ENCODE measurements around the gene PMPCB. TPM values are rescaled to one million over a fixed set of nuclear protein-coding genes. Genes with fewer than 3 reads are reported as not detected.

The PMPCB gene, protein sequence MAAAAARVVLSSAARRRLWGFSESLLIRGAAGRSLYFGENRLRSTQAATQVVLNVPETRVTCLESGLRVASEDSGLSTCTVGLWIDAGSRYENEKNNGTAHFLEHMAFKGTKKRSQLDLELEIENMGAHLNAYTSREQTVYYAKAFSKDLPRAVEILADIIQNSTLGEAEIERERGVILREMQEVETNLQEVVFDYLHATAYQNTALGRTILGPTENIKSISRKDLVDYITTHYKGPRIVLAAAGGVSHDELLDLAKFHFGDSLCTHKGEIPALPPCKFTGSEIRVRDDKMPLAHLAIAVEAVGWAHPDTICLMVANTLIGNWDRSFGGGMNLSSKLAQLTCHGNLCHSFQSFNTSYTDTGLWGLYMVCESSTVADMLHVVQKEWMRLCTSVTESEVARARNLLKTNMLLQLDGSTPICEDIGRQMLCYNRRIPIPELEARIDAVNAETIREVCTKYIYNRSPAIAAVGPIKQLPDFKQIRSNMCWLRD
- total RNA-seq, result 10 to 100 TPM; 50.4 to 70.1 (median 60.9) TPM

DNA sequence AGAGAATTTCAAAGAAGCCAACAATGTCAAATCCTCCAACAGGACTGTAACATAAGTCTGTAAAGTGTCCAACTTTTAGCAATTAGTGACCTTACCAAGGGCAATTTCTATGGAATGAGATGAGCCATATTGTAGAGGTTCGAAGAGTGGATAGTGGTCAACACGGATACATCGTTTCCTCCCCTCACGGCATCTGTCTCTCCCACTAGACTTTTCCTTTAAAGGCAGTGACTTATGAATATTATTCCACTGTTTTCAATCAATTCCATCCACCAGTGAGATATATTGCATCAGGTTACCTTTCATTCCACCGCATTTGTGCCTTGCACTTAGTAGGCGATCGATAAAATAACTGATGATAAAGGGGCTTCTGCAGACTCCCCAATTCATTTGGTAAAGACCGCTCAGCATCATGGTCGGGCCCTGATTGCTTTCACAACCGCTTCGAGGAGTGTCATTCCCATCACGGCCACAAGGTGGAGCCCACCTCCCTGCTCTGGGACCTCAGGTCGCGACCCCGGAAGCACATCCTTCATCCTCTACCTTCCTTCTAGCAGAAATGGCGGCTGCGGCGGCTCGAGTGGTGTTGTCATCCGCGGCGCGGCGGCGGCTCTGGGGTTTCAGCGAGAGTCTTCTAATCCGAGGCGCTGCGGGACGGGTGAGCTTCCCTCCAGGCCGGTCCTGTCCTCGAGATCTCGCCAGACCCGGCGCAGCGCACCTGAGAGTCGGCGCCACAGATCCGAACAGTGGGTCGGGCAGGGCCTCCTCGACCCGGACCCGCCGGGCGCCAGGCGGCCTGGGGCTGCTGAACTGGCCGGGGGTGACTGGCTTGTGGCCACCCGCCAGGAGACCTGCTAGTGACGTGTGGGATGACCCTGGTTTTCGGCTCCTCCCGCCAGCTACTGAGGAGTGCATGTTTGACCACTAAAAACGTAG lies at the start of gene PMPCB:
Gene PMPCB, plus strand, starts transcription at position 535 of the 936 bp plus-strand sequence. Its CDS starts 25 bp downstream, at position 560.
- TF ChIP-seq, protein P1, sequence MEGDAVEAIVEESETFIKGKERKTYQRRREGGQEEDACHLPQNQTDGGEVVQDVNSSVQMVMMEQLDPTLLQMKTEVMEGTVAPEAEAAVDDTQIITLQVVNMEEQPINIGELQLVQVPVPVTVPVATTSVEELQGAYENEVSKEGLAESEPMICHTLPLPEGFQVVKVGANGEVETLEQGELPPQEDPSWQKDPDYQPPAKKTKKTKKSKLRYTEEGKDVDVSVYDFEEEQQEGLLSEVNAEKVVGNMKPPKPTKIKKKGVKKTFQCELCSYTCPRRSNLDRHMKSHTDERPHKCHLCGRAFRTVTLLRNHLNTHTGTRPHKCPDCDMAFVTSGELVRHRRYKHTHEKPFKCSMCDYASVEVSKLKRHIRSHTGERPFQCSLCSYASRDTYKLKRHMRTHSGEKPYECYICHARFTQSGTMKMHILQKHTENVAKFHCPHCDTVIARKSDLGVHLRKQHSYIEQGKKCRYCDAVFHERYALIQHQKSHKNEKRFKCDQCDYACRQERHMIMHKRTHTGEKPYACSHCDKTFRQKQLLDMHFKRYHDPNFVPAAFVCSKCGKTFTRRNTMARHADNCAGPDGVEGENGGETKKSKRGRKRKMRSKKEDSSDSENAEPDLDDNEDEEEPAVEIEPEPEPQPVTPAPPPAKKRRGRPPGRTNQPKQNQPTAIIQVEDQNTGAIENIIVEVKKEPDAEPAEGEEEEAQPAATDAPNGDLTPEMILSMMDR (IDR thresholded peaks at IDR 0.05; ENCODE audit: low read depth), result no peak

- TF ChIP-seq, protein P1 (IDR thresholded peaks at IDR 0.05; ENCODE audit: low read depth), result no peak
Measured at GRCh38 chr7:103292122-103292521, 5.1 kb upstream of the PMPCB start.

DNA sequence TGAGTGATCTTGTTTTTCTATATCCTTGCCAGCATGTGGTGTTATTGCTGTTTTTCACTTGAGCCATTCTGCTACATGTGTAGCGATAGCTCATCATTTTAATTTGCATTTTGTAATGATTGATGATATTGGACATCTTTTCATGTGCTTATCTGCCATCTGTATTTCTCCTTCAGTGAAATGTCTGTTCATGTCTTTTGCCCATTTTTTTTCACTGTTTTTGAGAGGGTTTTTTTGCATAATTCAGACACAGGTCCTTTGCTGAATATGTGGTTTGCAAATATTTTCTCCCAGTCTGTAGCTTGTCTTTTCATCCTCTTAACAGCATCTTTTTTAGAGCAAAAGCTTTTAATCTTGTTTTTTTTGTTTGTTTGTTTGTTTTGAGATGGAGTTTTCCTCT lies 3.7 kb upstream of the PMPCB start:
- TF ChIP-seq, protein P1 (IDR thresholded peaks at IDR 0.05; ENCODE audit: low read depth), result no peak

DNA sequence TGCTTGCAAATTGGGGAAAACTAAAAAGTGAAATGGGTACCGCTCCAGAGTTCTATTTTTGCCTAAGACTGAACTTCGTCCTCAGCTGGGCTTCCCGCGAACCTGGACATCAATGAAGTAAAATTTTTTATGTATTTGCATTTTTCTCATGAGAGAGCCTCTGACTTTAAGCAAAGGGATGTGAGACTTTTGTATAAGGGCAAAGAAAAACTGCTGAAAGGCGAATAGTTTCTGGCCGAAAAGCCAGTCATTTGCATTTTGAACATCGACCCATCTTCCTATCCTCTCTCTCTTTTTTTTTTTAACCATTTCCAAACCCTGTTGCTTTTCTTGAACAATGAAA lies 573 bp downstream of the PMPCB start:
- TF ChIP-seq, protein P1 (IDR thresholded peaks at IDR 0.05; ENCODE audit: low read depth), result no peak

GRCh38 chr7:103299660-103300059 lies 2.4 kb downstream of the PMPCB start:
- TF ChIP-seq, protein P1 (IDR thresholded peaks at IDR 0.05; ENCODE audit: low read depth), result no peak

GRCh38 chr7:103301441-103301840 lies 4.2 kb downstream of the PMPCB start:
- TF ChIP-seq, protein P1 (IDR thresholded peaks at IDR 0.05; ENCODE audit: low read depth), result no peak

All from subcutaneous adipose tissue (tissue), 4 donors.